AG09319 (cell line): Measurements from ENCODE around the gene VWC2L.

Experiments used
- DNase-seq: peaks from one replicate; pipeline ENCODE4 v3.0.0-alpha.2; 2010; ENCODE audit warnings: low read depth; ENCODE audit errors: extremely low read depth
- CTCF ChIP-seq: IDR thresholded peaks from 2 replicates; pipeline ENCODE4 v1.5.1; 2011; ENCODE audit warnings: low read depth, mild to moderate bottlenecking, inconsistent platforms, low read length, moderate library complexity

The VWC2L gene

GRCh38 chr2:214484239-214484638, 73.4 kb downstream of the VWC2L start:
- DNase-seq = no peak
- no peak for TF ChIP-seq CTCF

DNA sequence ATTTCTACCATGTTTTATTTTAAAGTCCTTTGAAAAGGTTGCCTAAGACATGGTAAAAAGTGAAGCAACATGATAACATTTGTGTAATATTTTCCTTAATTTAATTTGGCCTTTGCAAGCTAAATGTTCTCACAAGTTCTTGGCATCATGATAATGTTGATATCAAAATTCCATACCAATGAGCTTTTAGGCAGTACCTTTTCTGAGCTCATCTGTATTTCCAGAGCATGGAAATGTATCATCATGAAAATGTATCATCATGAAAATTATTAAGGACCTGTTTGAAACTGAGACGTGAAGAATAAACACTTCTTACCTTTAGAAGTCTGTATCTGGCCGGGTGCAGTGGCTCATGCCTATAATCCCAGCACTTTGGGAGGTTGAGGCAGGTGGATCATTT, 73.8 kb downstream of the VWC2L start:
- no peak for DNase-seq
- TF ChIP-seq CTCF = no peak

DNA sequence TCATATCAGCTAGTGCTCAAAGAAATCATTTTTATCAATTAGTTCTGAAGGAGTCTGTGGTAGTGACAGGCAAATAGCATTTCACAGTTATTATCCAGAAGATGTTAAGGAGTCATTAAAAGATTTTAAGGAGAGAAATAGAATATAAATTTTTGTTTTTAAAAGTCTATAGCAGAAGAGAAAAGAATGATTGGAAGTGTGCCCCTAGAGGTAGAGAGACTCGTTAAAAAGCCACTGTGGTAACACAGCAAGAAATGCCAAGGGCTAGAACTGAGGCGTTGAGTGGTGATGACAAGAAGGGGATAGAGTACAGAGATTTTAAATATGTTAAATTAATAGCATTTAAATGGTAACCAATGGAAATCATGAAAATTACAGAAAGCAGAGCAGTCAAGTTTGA, 78.3 kb downstream of the VWC2L start:
- DNase-seq = no peak
- TF ChIP-seq CTCF = no peak

- no peak for DNase-seq
- no peak for TF ChIP-seq CTCF
Observed at GRCh38 chr2:214489702-214490101, 78.8 kb downstream of the VWC2L start.

GRCh38 chr2:214492152-214492551, 81.3 kb downstream of the VWC2L start:
- TF ChIP-seq CTCF = no peak
- no peak for DNase-seq

DNA sequence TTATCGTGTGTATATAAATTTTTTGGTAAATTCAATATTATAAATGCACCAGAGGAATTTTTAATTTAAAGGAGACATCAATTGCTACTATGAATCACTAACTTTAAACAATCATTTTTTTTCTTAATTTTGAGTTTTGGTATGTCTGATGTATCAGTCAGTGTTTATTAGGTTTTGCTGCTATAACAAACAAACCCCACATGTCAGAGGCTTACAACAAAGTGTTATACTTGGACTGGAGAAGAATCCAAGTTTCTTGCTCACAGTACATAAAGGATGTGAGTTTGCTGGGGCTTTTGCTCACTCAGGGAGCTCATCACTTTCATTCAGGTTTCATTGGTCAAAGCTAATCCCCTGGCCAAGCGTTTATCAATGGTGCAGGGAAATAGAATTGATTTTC, 81.8 kb downstream of the VWC2L start:
- no peak for TF ChIP-seq CTCF
- DNase-seq = no peak

DNA sequence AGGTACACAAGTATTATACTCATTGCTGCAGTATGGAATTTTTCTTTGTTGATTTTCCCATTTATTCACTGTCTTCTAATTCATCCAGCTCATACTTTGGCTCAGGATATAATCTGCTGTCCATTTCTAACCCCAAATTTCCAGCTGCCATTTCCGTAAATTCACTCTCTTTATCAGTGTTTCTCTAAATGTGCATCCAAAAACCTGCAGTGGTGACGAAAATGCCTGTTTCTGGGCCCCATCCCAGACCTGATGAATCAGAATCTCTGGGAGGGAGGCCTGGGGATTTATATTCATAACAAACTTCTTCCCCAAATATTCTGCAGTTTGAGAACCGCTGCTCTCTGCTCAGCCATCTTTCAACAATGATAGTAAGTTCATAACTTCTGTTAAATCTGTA, 86.6 kb downstream of the VWC2L start:
- TF ChIP-seq CTCF = no peak
- no peak for DNase-seq

DNA sequence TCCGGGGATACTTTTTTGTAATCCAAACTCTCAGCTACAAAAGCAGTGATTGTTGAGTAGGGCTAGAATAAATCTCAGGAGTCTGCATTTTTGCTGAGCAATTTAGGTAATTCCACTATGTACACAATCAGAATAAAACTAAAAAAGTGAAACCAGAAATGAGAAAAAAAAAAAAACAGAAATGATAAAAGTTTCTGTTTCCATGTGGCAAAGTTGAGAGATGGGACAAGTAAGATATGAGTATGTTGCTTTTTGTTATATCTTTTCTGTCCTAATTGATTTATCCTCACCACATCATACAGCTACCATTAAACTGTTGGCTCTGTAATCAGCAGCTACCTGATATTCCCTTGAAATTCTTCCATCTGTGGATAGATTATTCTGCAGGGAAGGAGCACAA, 92.7 kb downstream of the VWC2L start:
- DNase-seq = no peak
- no peak for TF ChIP-seq CTCF
